ENCODE results near the gene ZAR1.

DNA sequence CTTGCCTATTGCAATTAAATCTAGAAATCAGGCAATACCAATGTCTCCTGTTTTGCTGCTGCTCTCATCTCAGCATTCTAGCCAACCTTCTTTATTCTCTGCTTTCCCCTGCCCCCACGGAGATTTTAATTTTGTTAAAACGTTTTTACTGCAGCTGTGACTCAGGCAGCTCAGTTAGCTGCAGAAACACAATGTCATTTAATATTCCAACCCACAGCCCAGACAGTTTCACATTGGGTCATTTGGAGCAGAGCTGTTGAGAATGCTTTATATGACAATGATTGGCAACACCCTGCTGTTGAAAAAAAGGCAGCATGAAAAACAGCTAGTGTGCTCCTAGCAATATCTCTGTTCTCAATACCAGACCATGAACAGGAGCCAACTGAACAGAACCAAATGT is 19.5 kb upstream of the ZAR1 start:
- TF ChIP-seq POLR2AphosphoS5 (IDR thresholded peaks at IDR 0.05) (no peak), POLR2A (IDR thresholded peaks at IDR 0.05) (no peak)

Measured in sigmoid colon (tissue), 4 donors.